Measurements from ENCODE around the gene FOXJ1.

Gene FOXJ1

DNA sequence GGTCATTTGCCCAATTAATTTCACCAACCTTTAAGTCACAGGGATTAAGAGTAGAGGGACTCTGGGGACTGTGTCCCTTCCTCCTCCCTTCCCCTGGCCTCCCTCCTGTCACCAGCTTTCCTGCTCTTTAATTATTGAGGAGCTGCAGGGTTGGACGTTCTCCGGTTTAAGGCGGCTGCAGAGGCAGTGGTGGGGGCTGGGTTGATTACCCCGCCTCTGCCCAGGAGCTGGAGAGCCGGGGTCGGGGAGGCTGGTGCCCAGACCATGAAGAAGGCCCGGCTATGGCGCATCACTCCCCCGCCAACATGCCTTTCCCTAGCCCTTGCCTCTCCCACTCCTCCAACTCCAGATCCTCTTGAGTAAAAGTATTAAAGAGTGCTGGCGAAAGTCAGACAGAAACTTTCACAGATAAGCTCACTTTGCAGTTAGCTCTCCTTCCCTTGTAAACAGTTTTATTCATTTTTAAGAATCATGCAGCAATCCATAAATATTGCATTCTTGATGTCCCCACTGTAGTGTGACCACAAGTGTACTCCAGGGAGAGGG lies 1.1 kb upstream of the FOXJ1 start:
- no peak for DNase-seq (ENCODE audit: low read depth, low spot score)

GRCh38 chr17:76140661-76141211 lies 309 bp downstream of the FOXJ1 start:
- no peak for DNase-seq (ENCODE audit: low read depth, low spot score)

GRCh38 chr17:76139801-76140660 lies 1.0 kb downstream of the FOXJ1 start:
- peak; percentile 33 for DNase-seq (ENCODE audit: low read depth, low spot score)

DNA sequence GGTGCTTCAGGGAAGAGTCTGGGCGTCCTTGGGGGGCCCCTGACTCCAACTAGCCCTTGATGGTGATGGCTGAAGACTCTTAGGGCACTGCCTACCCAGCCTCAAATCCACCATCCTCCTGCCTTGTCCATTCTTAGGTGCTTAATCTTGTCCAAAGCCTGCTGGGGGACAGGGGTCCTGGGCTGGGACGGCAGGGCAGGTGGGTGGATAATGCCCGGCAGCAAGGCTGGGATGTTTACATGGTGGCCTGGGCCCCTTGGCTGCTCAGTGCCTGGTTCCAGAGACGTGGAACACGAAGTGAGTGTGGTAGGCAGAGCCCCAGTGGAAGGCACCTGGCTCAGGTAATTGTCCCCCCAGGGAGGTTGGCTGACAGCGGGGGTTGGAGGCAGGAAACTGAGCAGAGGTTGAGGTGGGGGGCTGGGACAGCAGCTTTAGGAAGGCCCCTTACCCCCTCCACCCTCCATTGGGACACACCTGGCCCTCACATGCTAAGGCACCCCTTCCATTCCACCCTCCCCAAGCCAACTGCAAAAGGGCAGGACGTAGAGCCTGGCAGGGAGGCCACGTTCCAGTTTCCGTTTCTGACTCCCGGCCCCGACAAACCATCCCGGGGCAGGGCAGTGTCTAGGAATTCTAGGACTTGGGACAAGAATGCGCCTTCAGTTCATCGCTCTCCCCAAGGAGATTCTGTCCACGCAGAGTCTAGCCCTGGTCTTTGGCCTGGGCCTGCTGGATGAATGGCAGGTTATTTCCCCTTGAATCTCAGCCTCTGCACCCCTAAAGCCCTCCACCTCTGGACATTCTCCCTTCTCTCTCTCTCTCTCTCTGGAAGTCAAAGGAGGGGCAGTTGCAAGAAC lies 1.9 kb downstream of the FOXJ1 start:
- DNase-seq (ENCODE audit: low read depth, low spot score), result no peak

DNA sequence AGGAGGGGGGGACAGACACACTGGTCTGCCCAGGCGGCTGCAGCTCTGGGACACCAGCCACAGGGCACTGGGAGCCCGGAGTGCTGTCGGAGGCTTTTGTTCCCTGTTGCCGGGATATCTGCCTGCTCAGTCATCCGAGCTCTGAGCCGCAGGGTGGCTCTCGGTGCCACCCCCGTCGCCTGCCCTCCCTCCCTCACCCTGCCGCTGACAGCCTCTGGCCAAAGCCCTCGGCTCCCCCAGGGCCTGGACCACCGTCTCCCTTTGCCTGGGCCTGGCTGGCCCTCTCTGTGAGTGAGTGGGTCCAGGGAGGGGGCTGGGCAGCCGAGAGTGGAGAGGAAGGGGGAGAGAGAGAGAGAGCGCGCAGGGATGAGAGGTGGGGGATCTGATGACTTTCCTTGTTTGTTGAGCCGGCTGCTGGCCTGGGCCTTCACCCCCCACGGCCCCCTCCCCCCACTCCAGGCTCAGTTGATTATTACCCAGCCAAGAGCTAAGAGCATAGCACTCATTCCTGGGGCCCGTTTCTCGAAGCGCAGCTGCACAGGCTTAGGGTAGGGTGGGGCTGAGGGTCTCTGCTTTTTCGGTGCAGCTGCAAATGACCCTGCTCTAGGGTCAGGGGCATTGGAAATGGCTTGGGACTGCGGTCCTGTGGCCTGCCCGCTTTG lies 2.7 kb downstream of the FOXJ1 start:
- DNase-seq (ENCODE audit: low read depth, low spot score), result no peak

- no peak for DNase-seq (ENCODE audit: low read depth, low spot score)
Measured at GRCh38 chr17:76137351-76138233, 3.5 kb downstream of the FOXJ1 start.

- no peak for DNase-seq (ENCODE audit: low read depth, low spot score)
Measured at GRCh38 chr17:76137001-76137350, 4.1 kb downstream of the FOXJ1 start.

DNA sequence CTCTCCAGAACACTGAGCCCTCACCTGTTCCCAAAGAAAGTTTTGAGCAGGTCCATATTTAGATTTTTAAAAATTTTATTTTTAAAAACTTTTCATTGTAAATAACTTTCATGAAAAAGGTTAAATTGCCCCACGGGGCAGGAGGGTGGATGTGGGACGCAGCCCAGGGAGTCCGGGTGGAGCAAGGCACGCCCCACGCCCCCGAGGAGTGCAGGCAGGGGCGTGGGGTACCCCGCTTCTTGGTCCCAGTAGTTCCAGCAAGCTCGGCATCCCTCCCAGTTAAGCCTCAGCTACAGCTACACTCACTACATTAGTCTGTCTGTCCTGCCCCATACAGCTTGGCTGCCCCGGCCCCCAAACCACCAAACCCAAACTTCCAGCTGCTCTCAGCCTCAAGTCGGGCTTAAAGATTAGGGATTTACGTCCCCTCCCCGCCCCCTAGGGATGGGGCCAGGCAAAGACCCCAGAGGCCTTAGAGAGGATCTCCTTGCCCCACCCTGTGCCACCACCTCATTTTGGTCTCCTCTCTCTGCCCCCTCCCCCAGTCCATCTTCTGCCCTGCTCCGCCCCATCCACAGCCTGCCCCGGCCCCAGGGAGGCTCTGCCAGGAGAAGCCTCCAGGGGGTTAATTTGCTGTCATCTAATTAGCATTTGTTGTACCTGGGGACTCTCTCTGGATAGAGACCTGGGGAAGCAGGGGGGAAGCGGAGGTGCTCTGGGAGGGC lies 4.6 kb downstream of the FOXJ1 start:
- no peak for DNase-seq (ENCODE audit: low read depth, low spot score)

DNA sequence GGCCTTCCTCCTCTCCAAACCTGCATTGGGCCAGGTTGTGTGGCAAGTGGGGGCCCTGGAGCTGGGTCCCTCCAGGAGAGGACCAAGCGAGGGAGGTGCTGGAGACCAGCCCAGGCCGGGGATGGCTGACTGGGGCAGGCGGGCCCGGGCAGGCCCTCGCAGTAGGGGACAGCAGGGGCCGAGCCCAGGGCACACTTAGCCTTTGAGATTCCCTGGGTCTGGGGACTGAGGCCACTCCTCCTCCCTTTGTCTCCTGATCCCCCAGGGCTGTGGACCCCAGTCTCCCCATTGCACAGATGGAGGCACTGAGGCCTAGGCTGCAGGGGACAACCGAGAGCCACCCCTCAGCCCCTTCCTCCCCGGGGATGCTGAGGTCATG lies 5.2 kb downstream of the FOXJ1 start:
- DNase-seq (ENCODE audit: low read depth, low spot score), result no peak

- no peak for DNase-seq (ENCODE audit: low read depth, low spot score)
Measured at GRCh38 chr17:76134911-76135809, 5.9 kb downstream of the FOXJ1 start.

GRCh38 chr17:76132574-76133338 lies 8.3 kb downstream of the FOXJ1 start:
- no peak for DNase-seq (ENCODE audit: low read depth, low spot score)

GRCh38 chr17:76131692-76132573 lies 9.1 kb downstream of the FOXJ1 start:
- no peak for DNase-seq (ENCODE audit: low read depth, low spot score)

DNA sequence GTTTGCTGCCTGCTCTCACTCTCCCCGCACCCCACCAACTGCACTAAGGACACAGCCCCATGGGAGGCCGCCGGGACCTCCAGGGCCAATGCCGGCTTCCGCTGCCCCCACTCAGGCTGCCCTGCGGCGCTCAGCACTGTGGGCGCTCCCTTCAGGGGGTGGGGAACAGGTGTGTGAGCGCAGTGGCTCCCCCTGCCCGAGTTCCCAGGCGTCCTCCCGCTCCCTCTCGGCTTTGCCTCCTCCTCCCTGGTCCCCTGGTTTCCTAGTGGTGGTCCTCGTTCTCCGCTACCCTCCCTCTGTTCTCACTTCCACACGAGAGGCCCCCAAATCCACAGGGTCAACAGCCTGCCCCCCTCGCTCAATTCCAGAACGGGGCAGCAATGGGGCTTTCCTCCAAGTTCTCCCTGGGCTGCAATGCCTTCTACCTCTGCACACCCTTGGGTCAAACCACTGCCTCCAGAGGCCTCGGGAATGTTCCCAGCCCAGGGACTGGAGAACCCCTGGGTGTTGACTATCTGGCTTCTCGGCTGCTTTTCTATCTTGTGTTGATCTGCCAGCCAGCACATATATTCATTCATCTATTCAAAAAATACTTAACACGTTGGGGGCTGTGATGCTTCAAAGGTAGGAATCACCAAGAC lies 9.9 kb downstream of the FOXJ1 start:
- DNase-seq (ENCODE audit: low read depth, low spot score), result no peak

GRCh38 chr17:76130473-76130872 lies 10.6 kb downstream of the FOXJ1 start:
- no peak for DNase-seq (ENCODE audit: low read depth, low spot score)

GRCh38 chr17:76125922-76126321 lies 15.1 kb downstream of the FOXJ1 start:
- no peak for DNase-seq (ENCODE audit: low read depth, low spot score)

GRCh38 chr17:76125391-76125675 lies 15.7 kb downstream of the FOXJ1 start:
- DNase-seq (ENCODE audit: low read depth, low spot score), result no peak

Data from activated naive CD8-positive, alpha-beta T cell treated with anti-CD3 and anti-CD28 coated beads, Interleukin-2, amount 50 U/mL, for 16 hours (primary cell).